H1 (cell line): Measurements from ENCODE around the gene SMCHD1. TPM values are rescaled to one million over a fixed set of nuclear protein-coding genes. Genes with fewer than 3 reads are reported as not detected.

Experiments
- CTCF ChIA-PET: fragments of 300-600 bp; sonication (Branson Sonifier 250); formaldehyde crosslinking; loops from one replicate; lab custom pipeline; 2021; ENCODE audit not compliant: partially characterized antibody; lab: Charles Lee
- POLR2A ChIA-PET: fragments of 300-600 bp; sonication (Branson Sonifier 250); formaldehyde crosslinking; loops from one replicate; lab custom pipeline; 2021; ENCODE audit warnings: inconsistent platforms; ENCODE audit not compliant: partially characterized antibody; lab: Charles Lee
- DNase-seq, 2 experiments: peaks; one replicate each; pipeline versions ENCODE4 v3.0.0 to v3.0.0-alpha.2; 2010 to 2022; ENCODE audit warnings: low spot score in 2 of 2, low read depth in 1 of 2, mixed read lengths in 1 of 2
- FAIRE-seq: peaks from 2 replicates; lab custom pipeline; 2011; peaks lifted over from hg19 to GRCh38; lab: Jason Lieb, UNC
- H2AFZ ChIP-seq: 2 replicates; pipeline ENCODE4 v1.8.1; 2012; ENCODE audit warnings: low read length, inconsistent platforms
- H2AK5ac ChIP-seq: 2 replicates; pipeline ENCODE4 v1.6.1; 2013; ENCODE audit warnings: low read depth, low read length
- H2BK120ac ChIP-seq: replicated peaks from 2 replicates; pipeline ENCODE3; 2013; ENCODE audit warnings: low read depth, low read length, inconsistent platforms
- H2BK12ac ChIP-seq: 2 replicates; pipeline ENCODE4 v1.6.1; 2013; ENCODE audit warnings: low read depth, low read length
- H2BK15ac ChIP-seq: 2 replicates; pipeline ENCODE4 v1.6.1; 2013; ENCODE audit warnings: low read length
- H2BK20ac ChIP-seq: 2 replicates; pipeline ENCODE4 v1.6.1; 2013; ENCODE audit warnings: low read length
- H2BK5ac ChIP-seq: 2 replicates; pipeline ENCODE4 v1.6.1; 2013; ENCODE audit warnings: low read depth, low read length
- H3K14ac ChIP-seq: 2 replicates; pipeline ENCODE4 v1.6.1; 2013; ENCODE audit warnings: inconsistent platforms; ENCODE audit not compliant: insufficient read length
- H3K18ac ChIP-seq: 2 replicates; pipeline ENCODE4 v1.6.1; 2013; ENCODE audit warnings: low read length; ENCODE audit errors: extremely low read depth
- H3K23ac ChIP-seq: 2 replicates; pipeline ENCODE4 v1.6.1; 2013; ENCODE audit warnings: inconsistent platforms; ENCODE audit not compliant: insufficient read length
- H3K23me2 ChIP-seq: 2 replicates; pipeline ENCODE4 v1.6.1; 2013; ENCODE audit warnings: low read depth, low read length
- H3K27ac ChIP-seq: 2 replicates; pipeline ENCODE4 v1.6.1; 2011; ENCODE audit warnings: low read depth, low read length, inconsistent platforms
- H3K27me3 ChIP-seq, 4 experiments: replicated peaks in 1 of 4; 1 replicate in 1 of 4; 2 replicates in 3 of 4; pipeline versions ENCODE4 v1.6.1 to v1.8.1; 2011 to 2013; ENCODE audit warnings: low read length in 3 of 4, mild to moderate bottlenecking in 3 of 4, inconsistent platforms in 2 of 4, mixed read lengths in 2 of 4, moderate library complexity in 1 of 4; ENCODE audit not compliant: control insufficient read depth in 3 of 4, insufficient read depth in 3 of 4; ENCODE audit errors: extremely low read depth in 1 of 4
- H3K36me3 ChIP-seq, 4 experiments: 2 replicates each; pipeline versions ENCODE4 v1.6.1 to v1.8.1; 2011 to 2013; ENCODE audit warnings: mild to moderate bottlenecking in 4 of 4, low read length in 3 of 4, moderate library complexity in 2 of 4, control low read depth in 1 of 4, inconsistent platforms in 1 of 4; ENCODE audit not compliant: insufficient read depth in 4 of 4, control insufficient read depth in 2 of 4
- H3K4ac ChIP-seq: replicated peaks from 2 replicates; pipeline ENCODE3; 2013; ENCODE audit warnings: low read length, low read depth, mixed read lengths, inconsistent platforms; ENCODE audit not compliant: insufficient read length
- H3K4me1 ChIP-seq, 4 experiments: replicated peaks in 1 of 4; 1 replicate in 1 of 4; 2 replicates in 3 of 4; pipeline versions ENCODE4 v1.6.1 to v1.8.1; 2011 to 2013; ENCODE audit warnings: low read length in 3 of 4, inconsistent platforms in 2 of 4, mixed read lengths in 1 of 4; ENCODE audit not compliant: insufficient read depth in 4 of 4, control insufficient read depth in 3 of 4
- H3K4me2 ChIP-seq, 2 experiments: 2 replicates each; pipeline versions ENCODE4 v1.6.1 to v1.8.1; 2011 to 2013; ENCODE audit warnings: low read depth in 2 of 2, low read length in 2 of 2, control low read depth in 1 of 2, inconsistent platforms in 1 of 2, mild to moderate bottlenecking in 1 of 2; ENCODE audit not compliant: insufficient read depth in 1 of 2
- H3K4me3 ChIP-seq, 4 experiments: fragments of 200-600, 300-600 bp in 1 of 4; sonication (generic), shearing (Covaris generic), sonication (Bioruptor Twin) in 1 of 4; 2 replicates each; pipeline versions ENCODE4 v1.5.1 to v1.8.1; 2011 to 2016; ENCODE audit warnings: low read length in 4 of 4, low read depth in 3 of 4, control low read depth in 2 of 4, inconsistent platforms in 2 of 4, mild to moderate bottlenecking in 2 of 4, mixed read lengths in 1 of 4, moderate library complexity in 1 of 4; ENCODE audit not compliant: insufficient read depth in 2 of 4; ENCODE audit errors: extremely low read depth in 1 of 4
- H3K56ac ChIP-seq: replicated peaks from 2 replicates; pipeline ENCODE3; 2013; ENCODE audit warnings: low read depth, mild to moderate bottlenecking, mixed read lengths, low read length, inconsistent platforms; ENCODE audit not compliant: insufficient read length
- H3K79me1 ChIP-seq: 2 replicates; pipeline ENCODE4 v1.6.1; 2013; ENCODE audit warnings: low read depth, low read length, control low read depth
- H3K79me2 ChIP-seq, 2 experiments: 2 replicates each; pipeline versions ENCODE4 v1.6.1 to v1.8.1; 2012 to 2013; ENCODE audit warnings: low read length in 2 of 2, mild to moderate bottlenecking in 2 of 2, inconsistent platforms in 1 of 2; ENCODE audit not compliant: insufficient read depth in 2 of 2, control insufficient read depth in 1 of 2
- H3K9ac ChIP-seq, 4 experiments: replicated peaks in 1 of 4; 1 replicate in 1 of 4; 2 replicates in 3 of 4; pipeline versions ENCODE4 v1.6.1 to v1.8.1; 2011 to 2013; ENCODE audit warnings: low read depth in 3 of 4, low read length in 3 of 4, control low read depth in 2 of 4, mild to moderate bottlenecking in 2 of 4, moderate library complexity in 2 of 4, inconsistent platforms in 1 of 4; ENCODE audit errors: extremely low read depth in 1 of 4
- H3K9me3 ChIP-seq, 2 experiments: 2 replicates each; pipeline versions ENCODE4 v1.6.1 to v1.8.1; 2012 to 2013; ENCODE audit warnings: mild to moderate bottlenecking in 2 of 2, moderate library complexity in 2 of 2, control low read depth in 1 of 2, inconsistent platforms in 1 of 2, low read depth in 1 of 2, low read length in 1 of 2, mixed read lengths in 1 of 2; ENCODE audit not compliant: insufficient read depth in 2 of 2
- H4K20me1 ChIP-seq, 2 experiments: replicated peaks in 1 of 2; 2 replicates each; pipeline versions ENCODE3 to v1.8.1; 2011 to 2013; ENCODE audit warnings: inconsistent platforms in 2 of 2, low read length in 2 of 2, mild to moderate bottlenecking in 1 of 2; ENCODE audit not compliant: insufficient read depth in 2 of 2, control insufficient read depth in 1 of 2
- H4K5ac ChIP-seq: 2 replicates; pipeline ENCODE4 v1.6.1; 2013; ENCODE audit warnings: low read length, low read depth, mixed read lengths, inconsistent platforms; ENCODE audit not compliant: insufficient read length
- H4K8ac ChIP-seq: 2 replicates; pipeline ENCODE4 v1.8.0; 2013; ENCODE audit warnings: mild to moderate bottlenecking, moderate library complexity, low read length, inconsistent platforms; ENCODE audit not compliant: insufficient read depth; ENCODE audit errors: extremely low read depth
- H4K91ac ChIP-seq: replicated peaks from 2 replicates; pipeline ENCODE3; 2013; ENCODE audit warnings: low read length, mixed read lengths, inconsistent platforms; ENCODE audit not compliant: insufficient read length
- GABPA ChIP-seq: IDR thresholded peaks from 2 replicates; pipeline ENCODE4 v1.6.1; 2011; ENCODE audit warnings: mild to moderate bottlenecking, low read length, moderate library complexity, borderline replicate concordance; ENCODE audit not compliant: insufficient read depth
- JUND ChIP-seq: IDR thresholded peaks from 2 replicates; pipeline ENCODE4 v1.6.1; 2011; ENCODE audit warnings: mild to moderate bottlenecking, improper control_type of control experiment, low read length
- MAFK ChIP-seq: IDR thresholded peaks from 2 replicates; pipeline ENCODE4 v1.6.1; 2012; ENCODE audit warnings: low read depth, mild to moderate bottlenecking, improper control_type of control experiment, low read length
- SIX5 ChIP-seq: IDR thresholded peaks from 2 replicates; pipeline ENCODE4 v1.6.1; 2011; ENCODE audit warnings: mild to moderate bottlenecking, low read depth, low read length
- SP1 ChIP-seq: IDR thresholded peaks from 2 replicates; pipeline ENCODE4 v1.6.1; 2011; ENCODE audit warnings: low read depth, low read length
- polyA plus RNA-seq, 7 experiments: library from polyadenylated mRNA; depleted of rRNA in 3 of 7; stranded (reverse) in 5 of 7; unstranded in 2 of 7; fragments of >200 nt in 5 of 7; fragments of 200-250 nt in 2 of 7; gene quantifications; 1 replicate in 5 of 7; 2 replicates in 1 of 7; 4 replicates in 1 of 7; pipeline versions ENCODE4 v1.2.1 to v1.2.3, GENCODE V29; 2011 to 2013; ENCODE audit warnings: missing spikeins in 2 of 7, mixed read lengths in 2 of 7
- total RNA-seq: library from RNA; stranded (reverse); fragmentation: NEBNext Ultra II Directional; extraction: Animal tissue kit (Norgen Biotek cat#: 25700); gene quantifications from 2 replicates; pipeline ENCODE4 v1.2.1, GENCODE V29; 2021
- TF ChIP-seq, protein P1 (sequence below): IDR thresholded peaks from 2 replicates; pipeline ENCODE4 v1.6.1; 2011; ENCODE audit warnings: low read length, improper control_type of control experiment

Gene SMCHD1
- total and polyA plus RNA-seq, 2 of the 8 experiments (the other 6 are each of a cell fraction or from before 2014, with no cell fraction given), result 9.3 to 32.0 TPM

DNA sequence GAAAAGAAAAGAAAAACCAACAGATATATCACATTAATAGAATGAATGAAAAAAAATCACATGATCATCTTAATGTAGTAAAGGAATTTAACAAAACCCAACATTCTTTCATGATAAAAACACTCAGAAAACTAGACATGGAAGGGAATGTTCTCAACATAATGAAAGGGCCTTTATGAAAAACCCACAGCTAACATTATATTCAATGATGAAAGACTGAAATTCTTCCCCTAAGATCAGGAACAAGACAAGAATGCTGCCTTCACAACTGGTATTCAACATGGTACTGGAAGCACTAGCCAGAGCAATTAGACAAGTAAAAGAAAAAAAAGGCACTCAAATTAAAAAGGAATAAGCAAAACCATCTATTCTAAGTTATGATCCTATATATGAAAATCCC is 162.8 kb downstream of the SMCHD1 start:
- H3K18ac ChIP-seq, result no peak overlapping the region
- H2BK5ac ChIP-seq, result no peak overlapping the region
- ChIA-PET POLR2A (no interaction called here), CTCF (no interaction called here)
- H2BK12ac ChIP-seq, result no peak overlapping the region
- no peaks in the 10 kb centered on the region for H3K23me2 ChIP-seq
- no peak overlapping the region for H3K27ac ChIP-seq
- H2AK5ac ChIP-seq, result no peak overlapping the region
- no peaks in the 10 kb centered on the region for H3K79me1 ChIP-seq
- H4K5ac ChIP-seq, result no peak overlapping the region
- no peak overlapping the region for H3K4me3 ChIP-seq
- no peak overlapping the region for H4K91ac ChIP-seq
- H4K8ac ChIP-seq, result no peak overlapping the region
- H3K27me3 ChIP-seq, result no peaks in the 10 kb centered on the region
- H3K23ac ChIP-seq, result no peak overlapping the region
- H3K79me2 ChIP-seq, result no peaks in the 10 kb centered on the region
- no peaks in the 10 kb centered on the region for H3K36me3 ChIP-seq
- H2BK120ac ChIP-seq, result no peak overlapping the region
- no peak overlapping the region for H3K14ac ChIP-seq
- no peak overlapping the region for H2BK20ac ChIP-seq
- no peak overlapping the region for H3K4me2 ChIP-seq
- no peak overlapping the region for H3K9ac ChIP-seq
- H4K20me1 ChIP-seq, result no peaks in the 10 kb centered on the region
- H3K4me1 ChIP-seq, result no peaks in the 10 kb centered on the region
- DNase-seq (no peak), FAIRE-seq (no peak)
- no peak overlapping the region for H2AFZ ChIP-seq
- no peak overlapping the region for H3K56ac ChIP-seq
- no peak overlapping the region for H2BK15ac ChIP-seq
- no peak overlapping the region for H3K4ac ChIP-seq
- peaks cover 0 to 9% of the 10 kb centered on the region in 2 experiments; a peak in 2 of 4 replicates for H3K9me3 ChIP-seq
- TF ChIP-seq SIX5, result no peak
- no peak for TF ChIP-seq MAFK
- no peak for TF ChIP-seq SP1
- no peak for TF ChIP-seq JUND
- no peak for TF ChIP-seq GABPA
- TF ChIP-seq, protein P1, sequence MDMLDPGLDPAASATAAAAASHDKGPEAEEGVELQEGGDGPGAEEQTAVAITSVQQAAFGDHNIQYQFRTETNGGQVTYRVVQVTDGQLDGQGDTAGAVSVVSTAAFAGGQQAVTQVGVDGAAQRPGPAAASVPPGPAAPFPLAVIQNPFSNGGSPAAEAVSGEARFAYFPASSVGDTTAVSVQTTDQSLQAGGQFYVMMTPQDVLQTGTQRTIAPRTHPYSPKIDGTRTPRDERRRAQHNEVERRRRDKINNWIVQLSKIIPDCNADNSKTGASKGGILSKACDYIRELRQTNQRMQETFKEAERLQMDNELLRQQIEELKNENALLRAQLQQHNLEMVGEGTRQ, result no peak
